ENCODE data around the gene TCEA3. TPM values are rescaled to one million over a fixed set of nuclear protein-coding genes. Genes with fewer than 3 reads are reported as not detected.

The TCEA3 gene
- polyA plus RNA-seq, 3 donors, result 0.26 to 0.52 TPM; not detected in 1

DNA sequence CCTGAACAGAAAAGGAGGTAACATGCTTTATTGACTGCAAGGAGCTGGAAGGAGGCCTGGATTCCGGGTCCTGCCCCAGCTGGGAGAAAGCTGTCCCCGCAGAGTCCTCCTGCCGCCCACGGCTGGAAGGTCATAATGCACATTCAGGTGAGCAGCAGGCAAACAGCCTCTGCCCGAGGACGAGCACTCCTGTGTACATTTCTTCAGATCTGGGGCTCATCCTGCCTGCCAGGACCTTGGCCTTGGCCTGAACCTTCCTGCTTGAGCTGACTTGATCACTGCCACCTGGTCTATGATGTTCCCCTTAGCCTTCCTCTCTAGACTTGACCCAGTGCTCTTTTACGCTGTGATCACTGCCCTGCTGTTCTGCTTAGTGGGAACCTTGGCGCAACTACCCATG lies 37.1 kb downstream of the TCEA3 start:
- 98% methylated on average over 8 of the region's 8 CpGs for WGBS (ENCODE audit: insufficient coverage)
- Histone ChIP-seq H3K9ac (ENCODE audit: insufficient read depth, low read length, poor library complexity, severe bottlenecking) (no peak overlapping the region), H3K4me1 (ENCODE audit: control insufficient read depth in 1 of 2, insufficient read depth in 2 of 2, low read length in 2 of 2) (no peaks in the 10 kb centered on the region), H3K79me2 (ENCODE audit: insufficient read depth, low read length) (no peaks in the 10 kb centered on the region), H3K9me3 (replicated peaks in 1 of 2; ENCODE audit: control insufficient read depth in 1 of 2, insufficient read depth in 1 of 2, low read length in 2 of 2) (no peaks in the 10 kb centered on the region), H2AFZ (ENCODE audit: insufficient read depth, low read depth, low read length, poor library complexity, severe bottlenecking) (no peak overlapping the region), H3K4me3 (replicated peaks in 1 of 3; ENCODE audit: low read depth in 2 of 3, low read length in 3 of 3) (no peak overlapping the region), H3K36me3 (replicated peaks in 1 of 2; ENCODE audit: control insufficient read depth in 1 of 2, insufficient read depth in 2 of 2, low read length in 2 of 2) (no peaks in the 10 kb centered on the region), H3K4me2 (replicated peaks; ENCODE audit: extremely low read depth, low read length, poor library complexity, severe bottlenecking) (no peak overlapping the region), H4K20me1 (ENCODE audit: insufficient read depth, low read length) (no peaks in the 10 kb centered on the region), H3K27me3 (ENCODE audit: control insufficient read depth in 2 of 2, insufficient read depth in 2 of 2, low read length in 2 of 2) (no peaks in the 10 kb centered on the region), H3K27ac (ENCODE audit: low read depth in 1 of 2, low read length in 2 of 2) (no peak overlapping the region)
- Mint-ChIP-seq H3K4me1 (peaks cover 7% of the 10 kb centered on the region), H3K27me3 (ENCODE audit: low read depth in 3 of 3) (peaks cover 4 to 8% (median 5%) of the 10 kb centered on the region in 3 donors), H3K4me3 (no peak overlapping the region), H3K9me3 (peaks cover 0 to 3% (median 0%) of the 10 kb centered on the region in 7 donors), H3K27ac (no peak overlapping the region), H3K36me3 (no peaks in the 10 kb centered on the region)
- no peak for DNase-seq
- intact Hi-C loops (cut with micrococcal nuclease), result no loop called here
- TF ChIP-seq, protein P1, sequence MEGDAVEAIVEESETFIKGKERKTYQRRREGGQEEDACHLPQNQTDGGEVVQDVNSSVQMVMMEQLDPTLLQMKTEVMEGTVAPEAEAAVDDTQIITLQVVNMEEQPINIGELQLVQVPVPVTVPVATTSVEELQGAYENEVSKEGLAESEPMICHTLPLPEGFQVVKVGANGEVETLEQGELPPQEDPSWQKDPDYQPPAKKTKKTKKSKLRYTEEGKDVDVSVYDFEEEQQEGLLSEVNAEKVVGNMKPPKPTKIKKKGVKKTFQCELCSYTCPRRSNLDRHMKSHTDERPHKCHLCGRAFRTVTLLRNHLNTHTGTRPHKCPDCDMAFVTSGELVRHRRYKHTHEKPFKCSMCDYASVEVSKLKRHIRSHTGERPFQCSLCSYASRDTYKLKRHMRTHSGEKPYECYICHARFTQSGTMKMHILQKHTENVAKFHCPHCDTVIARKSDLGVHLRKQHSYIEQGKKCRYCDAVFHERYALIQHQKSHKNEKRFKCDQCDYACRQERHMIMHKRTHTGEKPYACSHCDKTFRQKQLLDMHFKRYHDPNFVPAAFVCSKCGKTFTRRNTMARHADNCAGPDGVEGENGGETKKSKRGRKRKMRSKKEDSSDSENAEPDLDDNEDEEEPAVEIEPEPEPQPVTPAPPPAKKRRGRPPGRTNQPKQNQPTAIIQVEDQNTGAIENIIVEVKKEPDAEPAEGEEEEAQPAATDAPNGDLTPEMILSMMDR (IDR thresholded peaks at IDR 0.05), result no peak

DNA sequence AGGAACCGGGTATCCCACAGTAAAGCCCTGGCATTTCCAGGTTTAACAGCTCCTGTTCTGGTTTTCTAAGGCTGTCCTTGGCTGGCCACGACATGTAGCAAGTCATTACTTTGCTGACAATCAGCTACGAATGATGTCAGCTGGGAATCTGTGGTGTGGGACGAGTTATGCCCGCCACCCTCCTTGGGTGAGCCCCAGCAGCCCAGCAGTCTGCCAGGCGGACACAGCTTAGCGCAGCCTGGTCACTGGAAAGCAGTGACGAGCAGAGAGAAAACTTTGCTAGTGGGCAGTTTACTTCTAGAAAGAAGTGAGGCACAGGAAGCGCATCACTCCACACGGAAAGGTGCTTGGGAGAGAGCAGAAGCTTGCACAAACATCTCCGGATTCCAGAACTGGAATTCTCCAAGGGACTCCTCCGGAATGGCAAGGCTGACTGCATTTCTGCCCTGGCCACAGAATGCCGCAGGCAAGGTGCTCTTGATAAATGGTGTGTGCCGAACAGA lies 39.4 kb downstream of the TCEA3 start:
- no peak overlapping the region for H2AFZ ChIP-seq (ENCODE audit: insufficient read depth, low read depth, low read length, poor library complexity, severe bottlenecking)
- Mint-ChIP-seq H3K27me3 (ENCODE audit: low read depth in 3 of 3) (peaks cover 6 to 14% (median 8%) of the 10 kb centered on the region in 3 donors), H3K4me3 (no peak overlapping the region), H3K36me3 (no peaks in the 10 kb centered on the region), H3K9me3 (peaks cover 0 to 3% (median 0%) of the 10 kb centered on the region in 7 donors), H3K4me1 (peaks cover 11% of the 10 kb centered on the region), H3K27ac (no peak overlapping the region)
- H3K79me2 ChIP-seq (ENCODE audit: insufficient read depth, low read length), result no peaks in the 10 kb centered on the region
- no peak overlapping the region for H3K27ac ChIP-seq (ENCODE audit: low read depth in 1 of 2, low read length in 2 of 2)
- TF ChIP-seq, protein P1 (IDR thresholded peaks at IDR 0.05), result no peak
- no peaks in the 10 kb centered on the region for H3K27me3 ChIP-seq (ENCODE audit: control insufficient read depth in 2 of 2, insufficient read depth in 2 of 2, low read length in 2 of 2)
- H3K9me3 ChIP-seq (replicated peaks in 1 of 2; ENCODE audit: control insufficient read depth in 1 of 2, insufficient read depth in 1 of 2, low read length in 2 of 2), result no peaks in the 10 kb centered on the region
- WGBS (ENCODE audit: insufficient coverage), result 94% methylated on average over 14 of the region's 14 CpGs
- H3K36me3 ChIP-seq (replicated peaks in 1 of 2; ENCODE audit: control insufficient read depth in 1 of 2, insufficient read depth in 2 of 2, low read length in 2 of 2), result no peaks in the 10 kb centered on the region
- H3K9ac ChIP-seq (ENCODE audit: insufficient read depth, low read length, poor library complexity, severe bottlenecking), result no peak overlapping the region
- intact Hi-C loops (cut with micrococcal nuclease), result no loop called here
- H3K4me2 ChIP-seq (replicated peaks; ENCODE audit: extremely low read depth, low read length, poor library complexity, severe bottlenecking), result no peak overlapping the region
- H4K20me1 ChIP-seq (ENCODE audit: insufficient read depth, low read length), result no peaks in the 10 kb centered on the region
- no peak for DNase-seq
- no peak overlapping the region for H3K4me3 ChIP-seq (replicated peaks in 1 of 3; ENCODE audit: low read depth in 2 of 3, low read length in 3 of 3)
- H3K4me1 ChIP-seq (ENCODE audit: control insufficient read depth in 1 of 2, insufficient read depth in 2 of 2, low read length in 2 of 2), result peaks cover 0 to 6% of the 10 kb centered on the region in 2 donors

All from CD14-positive monocyte (primary cell).